K562 (cell line): ENCODE results near the gene MESP1. TPM values are rescaled to one million over a fixed set of nuclear protein-coding genes. Genes with fewer than 3 reads are reported as not detected.

Experiments
- BCLAF1 ChIP-seq, 2 experiments: fragments of 450-650 bp in 1 of 2; IDR thresholded peaks; 2 replicates each; pipeline ENCODE4 v1.6.1; 2011 to 2017; ENCODE audit warnings: low read depth in 2 of 2, antibody characterized with exemption in 1 of 2, borderline replicate concordance in 1 of 2, low read length in 1 of 2, mild to moderate bottlenecking in 1 of 2, mixed read lengths in 1 of 2; ENCODE audit not compliant: control insufficient read depth in 1 of 2
- KHSRP ChIP-seq: fragments of 450-650 bp; IDR thresholded peaks from 2 replicates; pipeline ENCODE4 v1.6.1; 2017
- SUPT5H ChIP-seq: fragments of 450-650 bp; IDR thresholded peaks from 2 replicates; pipeline ENCODE4 v1.6.1; 2016
- ZBTB11 ChIP-seq, 3 experiments: fragments of 200-800 bp in 1 of 3; fragments of 250-450 bp in 1 of 3; fragments of 450-650 bp in 1 of 3; sonication (Bioruptor Pico) in 1 of 3; sonication (Bioruptor generic) in 1 of 3; formaldehyde crosslinking in 1 of 3; IDR thresholded peaks; 2 replicates each; pipeline versions ENCODE4 v1.6.1 to v1.8.0; 2016 to 2022; ENCODE audit warnings: mild to moderate bottlenecking in 2 of 3, missing genetic modification characterization in 2 of 3, missing compliant biosample characterization in 1 of 3, moderate library complexity in 1 of 3
- ZNF740 ChIP-seq, 3 experiments: fragments of 200-800 bp in 1 of 3; sonication (Bioruptor generic) in 1 of 3; sonication (generic) in 1 of 3; formaldehyde crosslinking in 1 of 3; IDR thresholded peaks; 2 replicates each; pipeline versions ENCODE4 v1.6.1 to v1.8.0; 2016 to 2022; ENCODE audit warnings: mild to moderate bottlenecking in 2 of 3, missing compliant biosample characterization in 2 of 3, missing genetic modification characterization in 2 of 3, missing genetic modification reagents in 1 of 3
- polyA plus RNA-seq, 8 experiments: library from polyadenylated mRNA; depleted of rRNA in 4 of 8; stranded (reverse) in 5 of 8; unstranded in 3 of 8; fragments of >200 nt; fragmentation: Nextera tagmentation in 2 of 8; fragmentation: Illumina TruSeq in 1 of 8; extraction: Ambion mirVana in 2 of 8; extraction: Trizol in 1 of 8; gene quantifications; 2 replicates each; pipeline versions ENCODE4 v1.2.1 to v1.2.3, GENCODE V29; 2011 to 2014; ENCODE audit warnings: inconsistent platforms in 1 of 8, missing spikeins in 1 of 8
- total RNA-seq, 7 experiments: library from RNA; depleted of rRNA in 6 of 7; stranded (reverse); fragments of >200 nt in 6 of 7; fragmentation: Illumina TruSeq in 2 of 7; extraction: Trizol in 2 of 7; gene quantifications; 2 replicates each; pipeline versions ENCODE4 v1.2.1 to v1.2.3, GENCODE V29; 2011 to 2021; ENCODE audit warnings: low replicate concordance in 1 of 7

The MESP1 gene
- total and polyA plus RNA-seq, 9 of the 15 experiments (the other 6 are each of a cell fraction or from before 2014, with no cell fraction given) = 0.14 to 1.1 (median 0.36) TPM; not detected in 4

- TF ChIP-seq BCLAF1 (IDR thresholded peaks at IDR 0.05; ENCODE audit: borderline replicate concordance in 1 of 2, control insufficient read depth in 1 of 2, low read depth in 2 of 2, low read length in 1 of 2) (no peak), KHSRP (no peak), SUPT5H (no peak), ZBTB11 (CRISPR knock-in tag; IDR thresholded peaks at IDR 0.05) (no peak), ZNF740 (CRISPR knock-in tag; IDR thresholded peaks at IDR 0.05) (no peak), ZNF740 (tag; IDR thresholded peaks at IDR 0.05) (no peak)
Measured at GRCh38 chr15:89781055-89781454, 30.0 kb upstream of the MESP1 start (continued).
